ENCODE measurements around the gene EOMES. TPM values are rescaled to one million over a fixed set of nuclear protein-coding genes. Genes with fewer than 3 reads are reported as not detected.

The EOMES gene
- total RNA-seq, 1 donor from 2014 or later: 18.6 TPM

- intact Hi-C loops (cut with micrococcal nuclease): loop anchor here (2.0 to 5.0 kb wide), 6 partner anchors 30 to 450 kb away; no protein-coding TSS in a partner anchor
These were observed 900 bp upstream of the EOMES start for GRCh38 chr3:27723001-27723445.

DNA sequence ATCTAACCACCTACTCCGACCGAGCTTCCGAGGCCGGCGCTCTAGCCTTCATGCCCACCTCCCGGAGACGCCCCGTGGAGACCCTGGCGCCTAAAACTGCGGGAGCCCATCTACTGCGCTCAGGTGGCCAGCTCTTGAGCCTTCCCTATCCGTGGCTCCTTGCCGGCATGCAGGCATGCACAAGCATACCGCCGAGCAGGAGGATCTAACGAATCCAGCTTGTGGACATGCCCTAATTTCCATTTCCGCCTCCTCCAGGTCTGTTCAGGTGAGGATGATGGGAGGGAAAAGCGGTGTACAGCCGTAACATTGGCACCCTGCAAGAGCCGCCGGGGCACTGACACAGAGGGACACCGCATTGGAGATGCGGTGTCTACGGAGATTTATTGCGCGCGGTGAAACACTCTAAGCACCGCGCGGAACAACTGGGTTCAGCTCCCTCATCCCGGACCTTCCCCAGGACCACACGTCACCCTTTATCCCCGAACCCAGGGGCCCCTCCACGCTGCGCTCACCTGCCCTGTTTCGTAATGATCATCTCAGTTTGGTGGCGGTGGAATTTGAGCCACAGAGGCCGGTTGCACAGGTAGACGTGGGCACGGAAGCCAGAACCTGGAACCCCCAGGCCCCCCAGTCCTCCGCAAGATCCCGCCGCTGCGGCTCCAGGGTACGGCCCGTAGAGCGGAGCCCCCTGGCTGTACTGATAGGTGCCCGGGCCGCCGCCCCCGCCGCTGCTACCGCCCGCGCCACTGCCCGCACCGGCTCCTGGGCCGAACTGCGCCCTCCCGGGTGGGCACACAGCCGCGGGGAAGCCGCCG lies 1.0 kb downstream of the EOMES start:
- intact Hi-C loops (cut with micrococcal nuclease): loop anchor here (5.0 kb wide), 3 partner anchors 181 to 366 kb away; no protein-coding TSS in a partner anchor

- intact Hi-C loops (cut with micrococcal nuclease): loop anchor here (5.0 kb wide), 3 partner anchors 183 to 368 kb away; no protein-coding TSS in a partner anchor
These were observed 2.7 kb downstream of the EOMES start for GRCh38 chr3:27719314-27720003.

- intact Hi-C loops (cut with micrococcal nuclease): no loop called here
These were observed 3.7 kb downstream of the EOMES start for GRCh38 chr3:27718459-27718858.

GRCh38 chr3:27717200-27717852 lies 4.8 kb downstream of the EOMES start:
- intact Hi-C loops (cut with micrococcal nuclease): no loop called here

DNA sequence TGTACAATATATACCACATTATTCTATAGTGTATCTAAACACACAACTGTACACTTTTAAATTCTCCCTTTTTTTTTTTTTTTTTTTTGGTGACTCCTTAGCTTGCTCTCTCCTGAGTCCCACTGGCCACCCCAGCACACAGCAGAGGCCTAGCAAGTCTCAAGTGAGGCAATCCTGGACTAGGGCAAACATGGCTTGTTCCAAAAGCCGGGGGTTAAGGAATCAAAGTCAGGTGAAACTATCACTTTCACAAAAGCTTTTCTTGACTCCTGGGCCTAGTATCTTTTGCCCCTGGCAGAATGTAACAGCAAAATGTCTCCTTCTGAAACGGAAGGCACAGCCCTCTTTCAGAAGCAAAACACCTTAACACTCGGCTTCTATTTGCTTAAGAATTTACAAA lies 5.8 kb downstream of the EOMES start:
- intact Hi-C loops (cut with micrococcal nuclease): no loop called here

DNA sequence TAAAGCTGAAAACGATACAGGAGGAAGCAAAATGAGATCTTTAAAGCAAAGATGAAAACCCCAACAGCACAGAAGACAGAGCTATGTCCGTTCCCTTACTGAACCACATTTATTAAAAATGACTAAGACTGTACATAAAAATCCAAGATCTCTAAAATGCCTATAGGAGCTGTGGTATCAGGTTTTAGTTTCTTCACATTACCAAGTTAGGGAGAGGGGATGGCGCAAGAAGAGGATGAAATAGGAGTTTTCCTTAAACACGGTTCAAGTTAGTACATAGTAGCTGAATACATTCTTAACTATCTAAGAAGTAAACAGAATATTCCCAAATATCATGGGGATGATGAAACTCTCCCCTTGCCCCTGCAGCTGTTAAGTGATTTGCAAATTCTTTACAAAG lies 6.3 kb downstream of the EOMES start:
- intact Hi-C loops (cut with micrococcal nuclease): no loop called here

DNA sequence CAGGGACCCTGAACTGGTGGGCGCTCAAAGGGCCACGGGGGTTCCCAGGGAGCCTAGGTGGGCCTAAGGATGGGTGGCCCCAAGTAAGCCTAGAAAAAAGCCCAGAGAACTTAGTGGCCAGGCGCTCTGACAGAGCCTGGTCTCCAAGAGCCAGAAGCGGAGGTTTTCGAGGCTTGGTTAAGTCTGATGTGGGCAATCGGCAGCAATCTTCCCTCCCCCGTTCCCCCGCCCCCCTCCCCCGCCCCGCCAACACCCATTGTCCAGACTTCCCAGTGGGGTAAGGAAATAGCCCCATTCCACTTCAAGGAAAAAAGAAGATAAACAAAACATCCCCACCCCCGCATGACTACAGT lies 6.7 kb downstream of the EOMES start:
- intact Hi-C loops (cut with micrococcal nuclease): no loop called here

DNA sequence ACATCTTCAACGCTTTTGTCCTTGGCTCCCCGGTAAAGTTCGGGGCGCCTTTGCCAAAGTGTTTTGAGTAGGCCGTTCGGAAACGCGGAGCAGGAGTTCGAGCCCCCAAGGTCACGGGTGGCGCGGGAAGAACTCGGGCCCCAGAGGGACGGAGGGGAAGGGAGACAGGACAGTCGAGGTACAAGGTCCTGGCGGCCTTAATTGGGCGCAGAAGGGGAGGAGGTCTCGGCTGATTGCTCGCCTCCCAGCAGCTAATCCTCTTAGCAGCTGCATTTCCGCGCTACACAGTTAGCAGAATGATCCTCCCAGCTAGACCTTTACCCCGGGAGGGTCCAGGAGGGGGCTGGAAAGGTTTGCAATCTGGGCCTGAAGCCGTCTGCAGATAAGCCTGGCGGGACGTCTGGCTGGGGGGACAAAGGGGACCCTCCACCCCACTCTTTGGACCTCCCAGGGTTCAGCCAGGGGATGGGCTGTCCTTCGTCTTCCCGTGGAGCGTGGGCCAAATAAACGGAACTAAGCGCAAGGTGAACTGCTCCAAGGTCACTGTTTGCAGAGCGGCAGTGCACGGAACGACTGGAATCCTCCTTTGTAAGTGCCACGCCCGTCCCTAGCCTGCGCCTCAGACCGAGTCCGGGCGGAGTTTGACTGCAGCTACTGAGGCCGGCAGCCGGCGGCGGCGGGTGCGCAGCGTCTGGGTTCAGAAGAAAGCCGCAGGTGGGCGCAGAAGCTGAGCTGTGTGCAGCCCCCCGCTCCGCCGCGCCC lies 7.2 kb downstream of the EOMES start:
- intact Hi-C loops (cut with micrococcal nuclease): loop anchor here (5.0 kb wide), 1 partner anchor 862 kb away; no protein-coding TSS in a partner anchor

DNA sequence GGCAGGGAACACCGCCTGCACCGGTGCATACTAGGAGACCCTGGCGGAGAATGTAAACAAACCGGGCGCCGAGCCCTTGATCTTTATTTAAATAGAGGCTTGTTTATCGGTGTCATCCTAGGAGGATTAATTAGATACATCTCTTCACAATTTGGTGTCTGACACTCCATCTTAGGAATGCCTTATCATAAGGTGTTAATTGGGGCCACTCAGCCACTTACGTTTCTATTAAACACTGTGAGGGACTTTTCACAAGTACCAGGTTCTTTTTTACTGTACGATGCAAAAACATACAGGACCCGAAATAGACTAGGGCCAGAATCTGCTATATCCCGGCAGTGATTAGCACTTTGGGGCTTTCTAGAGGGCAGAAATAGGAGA lies 8.0 kb downstream of the EOMES start:
- intact Hi-C loops (cut with micrococcal nuclease): loop anchor here (5.0 kb wide), 1 partner anchor 863 kb away; no protein-coding TSS in a partner anchor

- intact Hi-C loops (cut with micrococcal nuclease): loop anchor here (2.0 to 5.0 kb wide), 4 partner anchors 15 to 864 kb away; no protein-coding TSS in a partner anchor
These were observed 8.5 kb downstream of the EOMES start for GRCh38 chr3:27713435-27714145.

DNA sequence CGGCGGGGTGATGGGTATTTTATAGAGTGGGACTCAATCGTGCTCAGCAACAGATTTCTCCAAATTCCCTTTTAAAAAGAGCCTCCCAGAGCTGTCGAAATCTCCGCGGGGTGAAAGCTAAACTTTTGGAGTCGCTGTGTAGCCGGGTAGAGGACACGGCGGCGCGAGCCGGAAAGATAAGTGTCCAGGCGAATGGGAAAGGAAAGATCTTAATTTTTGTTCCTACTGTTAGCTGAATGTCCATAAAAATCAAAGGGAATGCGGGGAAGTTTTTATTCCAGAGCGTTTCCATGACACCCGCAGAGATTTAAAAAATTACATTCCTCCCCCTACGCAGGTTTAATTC lies 9.1 kb downstream of the EOMES start:
- intact Hi-C loops (cut with micrococcal nuclease): loop anchor here (2.0 to 5.0 kb wide), 4 partner anchors 16 to 864 kb away; no protein-coding TSS in a partner anchor

DNA sequence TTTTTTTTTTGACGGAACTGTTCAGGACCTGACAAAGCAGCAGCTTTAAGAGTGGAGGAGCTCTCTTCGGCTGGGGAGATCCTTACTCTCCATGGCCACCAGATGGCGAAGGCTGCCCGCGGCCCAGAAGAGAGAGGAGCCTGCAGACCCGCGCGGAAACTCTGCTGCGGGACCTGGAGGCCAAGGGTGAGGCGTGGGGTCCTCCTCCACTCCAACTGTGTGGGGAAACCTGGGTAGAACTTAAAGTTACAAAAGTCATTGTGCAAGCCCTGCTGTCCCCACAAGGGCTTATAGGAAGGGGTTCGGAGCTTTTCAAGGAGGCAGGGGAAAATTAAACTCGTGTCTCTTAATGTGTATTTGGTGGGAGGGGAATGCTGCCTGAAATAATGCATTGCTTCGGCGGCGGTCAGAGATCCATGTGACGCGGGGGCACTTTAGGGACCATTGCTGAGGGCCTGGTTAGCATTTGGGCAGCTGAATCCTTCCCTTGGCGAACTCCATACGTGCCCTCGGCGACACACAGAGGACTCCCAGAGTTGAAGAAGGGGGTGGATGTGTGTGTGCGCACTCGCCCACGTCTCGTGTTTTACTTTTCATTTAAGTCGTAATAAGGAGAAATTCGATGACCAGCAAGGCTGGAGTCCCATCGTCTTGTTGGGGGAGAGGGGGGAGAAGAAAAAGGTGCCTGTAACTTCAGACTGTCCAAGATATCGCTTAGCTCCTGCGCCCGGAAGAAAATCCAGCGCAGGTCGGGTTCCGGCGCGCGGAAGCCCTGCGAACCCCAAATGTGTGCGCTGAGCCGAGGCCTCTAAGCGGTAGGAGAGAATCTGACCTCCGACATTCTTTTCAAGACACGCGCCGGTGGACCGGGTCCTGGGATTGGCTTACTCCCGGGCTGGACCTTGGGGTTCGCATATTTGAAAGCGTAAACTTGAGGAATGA lies 9.7 kb downstream of the EOMES start:
- intact Hi-C loops (cut with micrococcal nuclease): loop anchor here (1.0 to 5.0 kb wide), 11 partner anchors 10 to 865 kb away; partner anchors contain the start of genes AZI2, CMC1, EOMES and ZCWPW2

GRCh38 chr3:27708250-27708649 lies 13.9 kb downstream of the EOMES start:
- intact Hi-C loops (cut with micrococcal nuclease): no loop called here

DNA sequence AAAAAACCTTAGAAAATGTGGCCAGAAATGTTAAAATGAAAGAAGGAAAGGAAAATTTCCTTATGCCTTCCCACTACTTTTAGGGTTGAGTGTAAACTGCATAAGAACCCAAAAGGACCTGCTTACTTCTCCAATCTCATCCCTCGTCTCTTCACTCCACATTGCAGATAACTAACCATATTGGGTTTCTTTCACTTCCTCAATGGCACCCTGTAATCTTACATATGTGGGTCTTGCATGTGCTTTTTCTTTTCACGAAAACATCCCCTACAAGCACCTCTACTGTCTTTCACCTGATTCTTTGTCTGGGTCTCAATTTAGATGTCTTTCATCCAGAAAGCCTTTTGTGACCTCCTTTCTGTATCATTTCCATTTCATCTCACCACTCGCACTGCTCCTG lies 23.1 kb downstream of the EOMES start:
- intact Hi-C loops (cut with micrococcal nuclease): loop anchor here (5.0 kb wide), 1 partner anchor 567 kb away; no protein-coding TSS in a partner anchor

DNA sequence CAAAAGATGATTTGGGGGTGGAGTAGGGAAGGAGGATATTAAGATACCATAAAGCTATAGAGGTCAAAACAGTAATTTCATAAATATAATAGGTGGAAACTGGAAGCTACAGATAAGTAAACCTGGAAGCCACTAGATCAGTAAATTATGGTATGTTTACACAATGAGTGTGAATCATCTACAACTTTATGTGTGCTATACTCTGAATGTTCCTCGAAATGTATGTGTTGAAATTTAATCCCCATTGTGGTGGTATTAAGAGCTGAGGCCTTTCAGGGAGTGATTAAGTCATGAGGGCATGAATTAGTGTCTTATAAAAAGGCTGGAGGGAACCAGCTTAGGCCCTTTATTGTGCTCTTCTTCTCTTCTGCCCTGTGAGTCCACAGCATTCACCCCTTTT lies 25.2 kb downstream of the EOMES start:
- intact Hi-C loops (cut with micrococcal nuclease): loop anchor here (5.0 kb wide), 1 partner anchor 565 kb away; no protein-coding TSS in a partner anchor

- intact Hi-C loops (cut with micrococcal nuclease): loop anchor here (5.0 kb wide), 1 partner anchor 563 kb away; no protein-coding TSS in a partner anchor
These were observed 26.5 kb downstream of the EOMES start for GRCh38 chr3:27695636-27696035.

- intact Hi-C loops (cut with micrococcal nuclease): no loop called here
These were observed 34.1 kb downstream of the EOMES start for GRCh38 chr3:27688053-27688452.

DNA sequence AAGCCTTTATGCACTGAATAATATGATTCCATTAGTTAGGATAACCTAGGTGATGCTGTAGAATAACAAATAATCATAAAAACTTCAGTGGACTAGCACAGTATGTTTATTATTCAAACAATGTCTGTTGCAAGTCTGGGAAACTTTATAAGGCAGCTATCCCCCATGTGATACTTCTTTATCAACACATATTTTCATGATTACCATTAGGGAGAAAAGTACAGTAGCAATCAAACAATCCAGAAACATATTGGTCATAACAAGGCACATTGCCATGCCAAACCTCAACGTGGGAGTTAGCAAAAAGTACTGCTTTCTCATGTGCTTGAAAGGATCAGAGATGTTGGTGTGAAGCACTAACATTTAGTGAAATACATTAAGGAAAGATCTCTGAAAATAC lies 35.5 kb downstream of the EOMES start:
- intact Hi-C loops (cut with micrococcal nuclease): no loop called here
